ENCODE results near the gene HBG1.

Gene HBG1

GRCh38 chr11:5245155-5245554 is 4.5 kb downstream of the HBG1 start:
- DNase-seq, result no peak

DNA sequence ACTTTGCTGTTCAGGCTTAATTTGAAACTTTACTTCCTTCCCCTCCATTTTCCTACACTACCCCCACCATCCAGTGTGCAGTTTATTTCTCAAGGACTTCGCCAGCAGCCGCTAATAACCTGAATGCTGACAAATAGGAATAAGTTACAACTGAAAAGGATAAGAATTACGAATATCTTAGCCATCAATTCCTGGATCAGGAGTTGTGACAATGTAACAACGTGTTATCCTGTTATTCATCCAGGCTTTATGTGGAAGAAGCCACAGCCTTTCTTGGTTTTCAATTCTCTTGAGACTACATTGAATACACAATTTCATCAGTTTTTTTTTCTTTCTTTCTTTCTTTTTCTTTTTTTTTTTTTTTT is 5.9 kb downstream of the HBG1 start:
- no peak for DNase-seq

GRCh38 chr11:5242933-5243815 is 6.5 kb downstream of the HBG1 start:
- no peak for DNase-seq

- no peak for DNase-seq
Measured at GRCh38 chr11:5242208-5242607, 7.4 kb downstream of the HBG1 start.

- DNase-seq, result no peak
Measured at GRCh38 chr11:5241458-5241857, 8.2 kb downstream of the HBG1 start.

DNA sequence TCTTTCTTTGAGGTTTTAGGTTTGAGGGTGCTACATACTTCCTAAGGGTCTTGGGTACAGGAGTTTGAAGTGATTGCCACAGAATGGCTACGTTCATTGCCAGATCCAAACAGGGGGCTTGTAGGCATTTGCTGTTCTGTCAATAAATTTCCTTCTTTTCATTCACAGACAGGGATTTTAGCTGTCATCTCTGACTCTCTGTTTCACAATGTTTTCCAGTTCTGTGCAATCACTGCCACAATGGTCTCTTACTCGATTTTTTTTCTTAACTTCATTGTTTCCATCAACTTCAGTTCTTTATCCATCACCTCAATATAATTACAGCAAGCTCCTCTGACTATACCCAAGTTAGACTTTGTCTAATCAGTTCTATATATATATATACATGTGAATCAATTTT is 9.2 kb downstream of the HBG1 start:
- no peak for DNase-seq

DNA sequence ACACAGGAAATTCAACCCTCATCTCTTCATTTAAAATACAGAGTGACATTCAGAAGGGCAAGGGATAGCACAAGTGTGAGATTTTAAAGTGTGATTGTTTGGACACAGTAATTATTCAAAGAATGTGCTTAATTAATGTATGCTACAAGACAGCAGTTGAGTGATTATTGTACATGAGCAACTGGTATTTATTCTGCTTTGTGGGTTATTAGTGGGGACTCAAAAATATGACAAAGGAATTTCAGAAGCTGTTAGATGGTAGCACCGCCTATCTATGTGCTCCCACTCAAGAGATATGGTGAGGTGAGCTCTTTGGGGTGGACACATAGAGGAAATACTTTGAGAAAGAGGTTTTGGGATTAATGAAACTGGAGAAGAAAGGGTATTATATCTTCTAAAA is 9.6 kb downstream of the HBG1 start:
- no peak for DNase-seq

GRCh38 chr11:5239046-5239445 is 10.6 kb downstream of the HBG1 start:
- no peak for DNase-seq

DNA sequence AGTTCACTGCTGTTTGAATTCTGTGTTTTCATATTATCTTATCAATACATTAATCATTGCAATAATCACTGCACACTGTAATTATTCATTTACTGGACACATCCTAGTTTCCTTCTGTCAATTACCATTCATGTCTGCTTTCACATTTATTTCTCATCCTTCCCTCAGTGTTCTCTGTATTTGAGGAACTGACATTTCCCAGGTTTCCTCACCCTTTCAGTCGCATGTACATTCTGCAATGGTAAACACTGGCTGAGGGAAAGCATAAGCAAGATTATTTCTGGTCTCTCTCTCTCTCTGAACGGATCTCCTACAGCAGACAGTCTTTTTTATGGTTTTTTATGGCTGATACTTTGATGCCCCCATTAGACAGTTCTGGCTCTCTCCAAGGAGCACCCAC is 11.2 kb downstream of the HBG1 start:
- DNase-seq, result no peak

- no peak for DNase-seq
Measured at GRCh38 chr11:5237420-5237819, 12.2 kb downstream of the HBG1 start.

DNA sequence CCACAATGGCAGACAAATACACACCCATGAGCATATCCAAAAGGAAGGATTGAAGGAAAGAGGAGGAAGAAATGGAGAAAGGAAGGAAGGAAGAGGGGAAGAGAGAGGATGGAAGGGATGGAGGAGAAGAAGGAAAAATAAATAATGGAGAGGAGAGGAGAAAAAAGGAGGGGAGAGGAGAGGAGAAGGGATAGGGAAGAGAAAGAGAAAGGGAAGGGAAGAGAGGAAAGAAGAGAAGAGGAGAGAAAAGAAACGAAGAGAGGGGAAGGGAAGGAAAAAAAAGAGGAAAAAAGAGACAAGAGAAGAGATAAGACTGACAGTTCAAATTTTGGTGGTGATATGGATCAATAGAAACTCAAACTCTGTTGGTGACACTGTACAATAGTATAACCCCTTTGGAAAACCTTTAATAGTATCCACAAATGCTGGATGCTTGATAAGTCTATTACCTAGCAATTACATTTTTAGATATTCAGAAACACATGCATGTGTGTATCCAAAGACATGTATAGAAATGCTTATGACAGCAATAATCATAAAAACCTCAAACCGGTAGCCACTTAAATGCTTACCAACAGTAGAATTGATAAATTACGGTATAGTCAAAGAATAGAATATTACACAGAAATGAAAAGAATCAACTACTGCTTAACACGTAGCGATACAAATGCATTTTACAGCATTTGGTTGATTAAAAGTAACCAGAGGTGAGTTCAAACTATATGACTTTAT is 14.1 kb downstream of the HBG1 start:
- no peak for DNase-seq

DNA sequence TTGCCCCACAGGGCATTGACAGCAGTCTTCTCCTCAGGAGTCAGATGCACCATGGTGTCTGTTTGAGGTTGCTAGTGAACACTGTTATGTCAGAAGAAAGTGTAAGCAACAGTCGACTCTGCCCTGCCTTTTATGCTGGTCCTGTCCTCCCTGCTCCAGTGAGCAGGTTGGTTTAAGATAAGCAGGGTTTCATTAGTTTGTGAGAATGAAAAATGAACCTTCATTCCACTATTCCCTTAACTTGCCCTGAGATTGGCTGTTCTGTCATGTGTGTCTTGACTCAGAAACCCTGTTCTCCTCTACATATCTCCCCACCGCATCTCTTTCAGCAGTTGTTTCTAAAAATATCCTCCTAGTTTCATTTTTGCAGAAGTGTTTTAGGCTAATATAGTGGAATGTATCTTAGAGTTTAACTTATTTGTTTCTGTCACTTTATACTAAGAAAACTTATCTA is 15.2 kb downstream of the HBG1 start, which contains the start of gene HBD:
HBD (minus strand) TSS at position 103 of the 454 bp plus-strand sequence; CDS start at position 53, 50 bp downstream.
- DNase-seq, result no peak

- DNase-seq, result no peak
Measured at GRCh38 chr11:5233307-5233706, 16.4 kb downstream of the HBG1 start.

DNA sequence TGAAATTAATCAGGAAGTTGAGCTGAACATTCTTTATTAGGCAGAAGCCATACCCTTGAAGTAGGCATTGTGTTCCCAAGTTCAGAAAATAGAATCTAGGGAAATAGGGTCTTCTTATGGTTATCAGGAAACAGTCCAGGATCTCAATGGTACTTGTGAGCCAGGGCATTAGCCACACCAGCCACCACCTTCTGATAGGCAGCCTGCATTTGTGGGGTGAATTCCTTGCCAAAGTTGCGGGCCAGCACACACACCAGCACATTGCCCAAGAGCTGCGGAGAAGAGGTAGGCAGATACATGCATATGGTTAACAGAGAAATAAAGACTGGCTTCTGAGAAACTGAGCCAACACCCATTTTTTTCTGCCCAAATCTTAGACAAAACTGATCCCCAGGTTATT is 16.8 kb downstream of the HBG1 start:
- no peak for DNase-seq

DNA sequence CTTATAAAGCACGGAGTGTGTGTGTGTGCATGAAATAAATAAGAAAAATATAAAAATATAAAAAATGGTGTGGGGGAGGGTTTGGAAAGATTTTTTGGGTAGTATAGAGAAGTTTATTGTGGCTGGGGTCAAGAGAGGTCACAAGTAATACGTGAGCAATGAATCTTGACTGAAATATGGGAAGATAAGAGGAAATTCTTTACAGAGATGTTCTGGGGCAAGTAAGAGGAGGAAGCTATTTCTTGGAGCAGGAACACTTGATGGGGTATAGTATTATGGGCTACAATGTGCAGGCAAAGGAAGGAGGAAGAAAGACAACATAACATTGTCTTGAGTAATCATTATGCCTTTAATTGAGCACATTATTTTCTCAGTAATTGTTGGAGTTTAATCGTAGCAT is 17.5 kb downstream of the HBG1 start:
- DNase-seq, result no peak

DNA sequence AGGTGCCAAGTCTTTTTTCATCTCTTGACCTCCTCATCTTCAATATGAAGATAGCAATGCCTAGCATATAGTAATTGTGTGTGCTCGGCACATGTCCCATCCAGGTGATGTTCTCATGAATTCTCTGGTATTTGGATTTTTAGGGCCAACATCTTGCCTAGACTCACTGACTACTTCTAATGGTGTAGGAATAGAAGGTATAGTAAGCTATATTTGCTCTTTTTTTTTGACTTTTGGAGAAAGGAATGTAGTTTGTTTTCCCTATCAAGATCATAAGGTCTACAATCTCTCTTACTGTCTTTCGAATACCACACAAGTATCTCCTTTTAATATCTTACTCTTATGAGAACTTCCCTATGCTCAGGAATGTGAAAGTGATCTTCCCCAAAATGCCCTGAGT is 18.5 kb downstream of the HBG1 start:
- no peak for DNase-seq

GRCh38 chr11:5230266-5230665 is 19.4 kb downstream of the HBG1 start:
- no peak for DNase-seq

GRCh38 chr11:5229796-5230195 is 19.9 kb downstream of the HBG1 start:
- DNase-seq, result no peak

GRCh38 chr11:5229356-5229755 is 20.3 kb downstream of the HBG1 start:
- no peak for DNase-seq

DNA sequence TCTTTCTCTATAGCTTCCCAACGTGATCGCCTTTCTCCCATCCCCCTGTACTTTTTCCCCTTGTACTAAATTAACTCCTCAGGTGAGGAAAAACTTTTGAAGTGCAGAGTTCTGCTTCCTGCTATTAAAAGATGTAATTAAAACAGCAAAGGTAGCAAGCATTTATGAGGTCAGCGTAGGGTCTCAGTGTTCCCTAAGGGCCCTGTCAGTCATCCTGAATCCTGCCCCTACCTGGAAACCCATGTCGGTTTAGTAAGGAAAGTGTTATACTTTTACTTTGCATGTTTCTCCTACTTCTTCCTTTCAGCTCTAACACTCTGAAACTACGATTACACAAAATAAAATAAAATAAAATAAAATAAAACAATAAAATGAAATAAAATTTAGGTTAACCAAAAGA is 21.5 kb downstream of the HBG1 start:
- no peak for DNase-seq

DNA sequence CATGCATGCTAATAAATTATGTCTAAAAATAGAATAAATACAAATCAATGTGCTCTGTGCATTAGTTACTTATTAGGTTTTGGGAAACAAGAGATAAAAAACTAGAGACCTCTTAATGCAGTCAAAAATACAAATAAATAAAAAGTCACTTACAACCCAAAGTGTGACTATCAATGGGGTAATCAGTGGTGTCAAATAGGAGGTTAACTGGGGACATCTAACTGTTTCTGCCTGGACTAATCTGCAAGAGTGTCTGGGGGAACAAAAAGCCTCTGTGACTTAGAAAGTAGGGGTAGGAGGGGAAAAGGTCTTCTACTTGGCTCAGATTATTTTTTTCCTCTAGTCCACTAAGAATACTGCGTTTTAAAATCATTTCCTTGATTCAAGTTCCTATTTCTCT is 22.0 kb downstream of the HBG1 start:
- DNase-seq, result no peak

DNA sequence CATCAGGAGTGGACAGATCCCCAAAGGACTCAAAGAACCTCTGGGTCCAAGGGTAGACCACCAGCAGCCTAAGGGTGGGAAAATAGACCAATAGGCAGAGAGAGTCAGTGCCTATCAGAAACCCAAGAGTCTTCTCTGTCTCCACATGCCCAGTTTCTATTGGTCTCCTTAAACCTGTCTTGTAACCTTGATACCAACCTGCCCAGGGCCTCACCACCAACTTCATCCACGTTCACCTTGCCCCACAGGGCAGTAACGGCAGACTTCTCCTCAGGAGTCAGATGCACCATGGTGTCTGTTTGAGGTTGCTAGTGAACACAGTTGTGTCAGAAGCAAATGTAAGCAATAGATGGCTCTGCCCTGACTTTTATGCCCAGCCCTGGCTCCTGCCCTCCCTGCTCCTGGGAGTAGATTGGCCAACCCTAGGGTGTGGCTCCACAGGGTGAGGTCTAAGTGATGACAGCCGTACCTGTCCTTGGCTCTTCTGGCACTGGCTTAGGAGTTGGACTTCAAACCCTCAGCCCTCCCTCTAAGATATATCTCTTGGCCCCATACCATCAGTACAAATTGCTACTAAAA is 22.8 kb downstream of the HBG1 start, which contains the start of gene HBB:
HBB (minus strand) TSS at position 340 of the 579 bp plus-strand sequence; CDS start at position 290, 50 bp downstream.
- DNase-seq, result no peak

- DNase-seq, result no peak
Measured at GRCh38 chr11:5225480-5225871, 24.2 kb downstream of the HBG1 start.

Measured in CD4-positive, alpha-beta T cell treated with Interleukin-15 for 1 hour (primary cell).